Activated CD4-positive, alpha-beta T cell treated with anti-CD3 and anti-CD28 coated beads, Interleukin-10, Interleukin-2, amounts not matched to agents 100 ng/mL and 50 ng/mL, durations not matched to agents 16 hours and 8 hours (primary cell): Measurements from ENCODE around the gene NUDT3.
"Not testable (repeated sequence)": the region's sequence is repeated elsewhere in the genome, so short reads cannot be mapped to it uniquely, and the experiment has no call there.

Experiments used
- DNase-seq: peaks from one replicate; pipeline ENCODE4 v3.0.0-alpha.2; 2020

The NUDT3 gene

GRCh38 chr6:34248727-34249468 lies 143.6 kb downstream of the NUDT3 start, which contains the start of gene SMIM29:
Gene SMIM29 (minus strand): TSS chr6:34249006. CDS start chr6:34247791, 1,215 bp downstream.
- peak; percentile 98 for DNase-seq

GRCh38 chr6:34248198-34248726 lies 144.2 kb downstream of the NUDT3 start:
- peak; percentile 69 for DNase-seq

GRCh38 chr6:34247481-34248197 lies 144.8 kb downstream of the NUDT3 start:
- DNase-seq, result no peak

DNA sequence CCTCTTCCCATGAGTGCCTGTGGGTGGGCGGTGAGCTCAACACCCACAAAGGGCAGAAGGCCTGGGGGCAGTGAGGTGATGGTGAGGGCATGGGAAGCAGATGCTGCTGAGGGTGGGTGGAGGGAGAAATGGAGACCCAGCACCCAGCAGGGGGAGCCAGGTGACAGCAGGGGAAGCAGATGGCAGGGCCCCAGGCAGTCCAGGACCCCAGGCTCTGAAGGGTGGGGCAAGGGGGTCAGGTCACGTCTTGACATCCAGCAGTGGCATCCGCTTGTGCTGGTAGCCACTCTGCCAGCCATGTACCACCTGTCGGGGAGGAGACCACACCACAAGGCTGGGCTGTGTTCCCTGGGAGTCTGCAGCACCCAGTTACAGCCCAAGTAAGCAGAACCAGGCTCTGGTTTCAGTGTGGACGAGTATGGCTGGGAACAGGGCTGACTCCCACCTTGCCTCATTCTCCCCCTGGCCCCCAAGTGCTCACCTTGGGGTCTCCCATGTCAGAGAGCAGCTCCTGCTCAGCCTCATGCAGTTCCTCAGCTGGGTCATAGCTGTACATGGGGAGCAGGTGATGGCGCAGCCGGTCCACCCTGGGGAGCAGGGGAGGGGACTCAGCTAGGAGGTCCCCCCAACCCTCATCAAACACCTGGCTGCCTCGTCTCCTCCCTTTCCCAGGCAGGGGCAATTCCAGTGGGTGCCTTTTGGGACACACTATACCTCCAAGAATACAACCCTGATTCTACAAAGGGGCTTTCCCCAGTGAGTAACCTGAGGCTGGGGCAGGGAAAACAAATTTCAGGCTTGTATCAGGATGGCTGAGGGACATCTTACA lies 145.7 kb downstream of the NUDT3 start:
- peak; percentile 72 for DNase-seq

DNA sequence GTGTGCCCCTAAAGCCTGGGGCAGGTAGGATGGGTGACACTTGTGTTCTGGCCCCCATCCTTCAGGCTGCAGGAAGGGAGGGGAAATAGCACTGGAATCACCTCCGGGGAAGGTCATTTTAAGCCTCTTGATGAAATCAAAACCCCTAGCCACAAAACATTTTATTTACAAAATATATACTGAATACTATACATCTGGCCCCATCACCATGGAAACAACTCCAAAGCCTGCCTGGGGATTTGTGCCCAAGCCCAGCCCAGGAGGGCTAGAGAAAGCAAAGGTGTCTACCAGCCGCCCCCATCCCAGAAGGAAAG lies 146.3 kb downstream of the NUDT3 start:
- DNase-seq, result no peak

DNA sequence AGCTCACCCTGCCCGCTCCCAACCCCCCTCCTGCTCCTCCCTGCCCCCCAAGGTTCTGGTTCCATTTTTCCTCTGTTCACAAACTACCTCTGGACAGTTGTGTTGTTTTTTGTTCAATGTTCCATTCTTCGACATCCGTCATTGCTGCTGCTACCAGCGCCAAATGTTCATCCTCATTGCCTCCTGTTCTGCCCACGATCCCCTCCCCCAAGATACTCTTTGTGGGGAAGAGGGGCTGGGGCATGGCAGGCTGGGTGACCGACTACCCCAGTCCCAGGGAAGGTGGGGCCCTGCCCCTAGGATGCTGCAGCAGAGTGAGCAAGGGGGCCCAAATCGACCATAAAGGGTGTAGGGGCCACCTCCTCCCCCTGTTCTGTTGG lies 146.7 kb downstream of the NUDT3 start:
- DNase-seq, result not testable (repeated sequence)

- not testable (repeated sequence) for DNase-seq
Observed at GRCh38 chr6:34245032-34245760, 147.3 kb downstream of the NUDT3 start.

GRCh38 chr6:34243901-34244884 lies 148.3 kb downstream of the NUDT3 start:
- peak; percentile 75 for DNase-seq

- no peak for DNase-seq
Observed at GRCh38 chr6:34243131-34243771, 149.2 kb downstream of the NUDT3 start.

GRCh38 chr6:34242252-34243130 lies 150.0 kb downstream of the NUDT3 start:
- DNase-seq, result no peak

DNA sequence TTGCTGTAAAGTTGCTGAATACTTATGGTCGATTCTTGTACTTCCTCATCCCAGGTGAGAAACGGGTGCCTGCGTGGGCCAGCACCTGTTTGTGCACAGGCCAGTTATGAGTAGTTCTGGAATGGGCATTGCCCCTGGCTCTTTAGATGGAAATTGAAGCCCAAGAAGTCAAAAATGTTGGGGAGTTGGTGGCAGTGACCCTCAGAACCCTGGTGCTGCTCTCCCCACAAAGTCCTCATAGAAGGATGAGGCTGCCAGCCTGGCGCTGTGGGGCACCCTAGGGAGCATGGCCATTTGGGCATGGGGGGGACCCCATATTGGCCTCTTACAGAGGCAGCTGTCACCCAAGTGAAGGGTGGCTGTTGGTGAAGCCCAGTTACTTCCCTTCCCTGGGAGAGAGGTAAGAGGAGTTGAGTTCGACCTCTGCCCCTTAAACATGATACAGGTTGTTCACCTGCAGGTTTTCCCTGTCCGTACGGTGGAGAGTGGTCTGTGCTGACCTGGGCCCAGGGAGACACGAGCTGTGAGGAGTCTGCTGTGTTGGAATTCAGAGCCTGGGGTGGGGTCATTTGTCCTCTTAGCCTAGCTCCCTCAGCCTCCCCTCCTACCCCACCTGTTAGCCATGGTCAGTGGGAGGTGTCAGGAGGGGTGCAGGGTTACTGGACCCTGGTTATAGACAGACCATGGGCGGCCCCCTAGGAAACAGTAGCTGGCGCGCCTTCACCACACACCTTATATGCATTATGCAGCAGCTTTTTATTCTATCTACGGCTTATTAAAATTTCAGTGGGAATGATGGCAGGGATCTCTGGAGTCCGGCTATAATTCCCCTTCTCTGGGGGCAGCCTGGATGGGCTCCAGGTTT lies 150.9 kb downstream of the NUDT3 start:
- no peak for DNase-seq

DNA sequence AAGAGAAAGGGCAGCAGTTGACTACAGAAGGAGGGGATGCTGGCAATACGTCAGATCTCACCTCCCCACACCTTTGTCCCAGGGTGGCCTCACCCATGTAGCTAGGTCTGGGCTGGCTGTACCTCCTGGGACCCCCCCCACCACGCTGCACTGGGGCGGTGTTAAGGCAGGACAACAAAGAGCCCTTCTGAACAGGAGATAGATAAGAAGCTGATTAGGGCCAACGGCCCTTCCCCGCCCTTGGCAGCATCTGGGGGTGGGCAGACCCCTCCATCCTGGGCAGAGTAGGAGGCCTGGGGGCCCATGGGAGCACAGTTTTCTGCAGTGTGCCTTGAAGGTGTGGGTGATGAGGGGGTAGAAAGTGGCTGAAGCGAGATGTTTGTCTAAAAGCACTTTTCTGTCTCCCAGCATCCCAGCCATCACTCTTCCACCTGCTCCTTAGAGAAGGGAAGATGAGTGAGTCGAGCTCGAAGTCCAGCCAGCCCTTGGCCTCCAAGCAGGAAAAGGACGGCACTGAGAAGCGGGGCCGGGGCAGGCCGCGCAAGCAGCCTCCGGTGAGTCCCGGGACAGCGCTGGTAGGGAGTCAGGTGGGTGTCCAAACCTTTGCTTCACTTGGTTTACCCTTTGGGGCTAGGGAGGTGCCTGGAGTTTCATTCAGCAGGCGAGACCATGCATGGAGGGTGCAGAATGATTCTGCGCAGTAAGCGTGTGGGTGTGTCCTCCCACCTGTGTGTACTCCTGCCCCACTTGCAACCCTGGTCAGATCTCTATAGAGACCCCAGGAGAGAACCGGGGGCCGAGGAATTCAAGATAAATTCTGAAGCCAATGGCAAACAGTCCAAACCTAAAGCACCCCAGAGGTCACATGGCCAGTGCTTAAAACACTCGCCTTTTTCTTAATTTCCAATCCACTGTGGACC lies 151.9 kb downstream of the NUDT3 start:
- no peak for DNase-seq

DNA sequence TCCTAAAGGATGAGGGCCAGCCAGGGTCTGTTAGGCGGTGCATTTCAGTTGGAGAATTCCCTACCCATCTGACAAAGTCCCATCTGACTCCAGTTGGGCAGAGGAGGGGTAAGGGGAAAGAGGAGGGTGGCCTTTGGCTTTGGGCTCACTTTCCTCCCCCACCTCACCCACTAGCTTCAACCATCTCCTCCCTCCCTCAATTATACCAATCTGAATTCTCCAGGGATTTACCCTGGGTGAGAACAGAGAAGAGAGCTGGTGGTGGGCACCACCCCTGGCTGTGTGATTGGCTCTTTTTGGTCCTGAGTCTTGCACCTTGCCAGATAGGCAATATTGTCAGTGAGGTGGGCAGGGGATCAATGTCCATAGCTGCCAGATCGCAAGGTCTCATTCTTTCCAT lies 152.6 kb downstream of the NUDT3 start:
- DNase-seq, result no peak

DNA sequence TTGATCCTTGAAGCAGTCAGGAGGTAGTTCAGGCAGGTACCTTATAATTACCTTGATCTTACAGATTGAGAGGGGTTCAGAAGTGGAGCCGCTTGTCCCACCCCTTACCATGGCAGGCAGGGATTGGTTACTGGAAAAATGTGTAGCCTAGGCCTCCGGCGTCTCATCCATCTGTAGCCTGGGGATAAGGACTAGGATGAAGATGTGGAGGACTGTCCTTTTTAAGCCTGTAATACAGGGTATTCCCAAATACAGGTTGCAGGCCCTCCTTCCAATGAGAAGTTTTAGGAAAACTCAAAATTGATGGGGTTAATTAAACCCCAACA lies 153.0 kb downstream of the NUDT3 start:
- DNase-seq, result no peak

DNA sequence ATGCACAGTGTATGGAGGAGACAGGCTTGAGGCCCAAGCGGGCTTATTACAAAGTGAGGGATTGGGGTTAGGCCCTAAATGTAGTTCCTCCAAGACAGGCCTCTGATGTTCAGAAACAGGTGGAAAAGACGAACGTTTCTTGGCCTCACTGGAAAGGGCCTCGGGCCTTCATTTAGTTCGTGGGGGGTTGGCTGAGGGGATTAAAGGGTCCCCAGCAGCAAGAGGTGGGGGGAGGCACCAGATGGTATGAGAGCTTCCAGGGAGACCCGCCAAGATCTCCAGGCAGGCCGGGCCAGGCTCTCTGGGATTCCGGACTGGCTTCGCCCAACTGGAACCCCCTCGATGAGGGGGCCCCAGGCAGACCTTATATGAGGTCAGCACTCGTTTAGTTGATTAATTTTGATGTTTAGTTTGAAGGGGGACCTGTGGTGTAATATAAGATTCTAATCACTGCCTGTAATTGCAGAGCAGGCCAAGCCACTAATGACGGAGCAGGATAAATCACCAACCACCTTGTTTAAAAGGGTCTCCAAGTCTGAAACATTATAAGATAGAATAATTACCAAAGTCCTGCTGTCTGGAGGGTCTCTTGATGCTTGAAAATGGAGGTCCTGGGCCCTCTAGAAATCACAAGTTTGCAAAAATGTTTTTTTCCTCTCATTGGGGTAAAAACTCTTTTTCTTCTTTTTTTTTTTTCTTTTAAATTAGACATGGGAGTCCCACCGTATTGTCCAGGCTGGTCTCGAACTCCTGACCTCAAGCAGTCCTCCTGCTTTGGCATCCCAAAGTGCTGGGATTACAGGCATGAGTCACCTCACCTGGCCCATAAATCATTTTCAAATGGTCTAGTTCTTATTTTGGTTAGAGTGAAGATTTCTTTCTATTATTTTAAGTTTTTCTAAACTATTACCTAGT lies 153.6 kb downstream of the NUDT3 start:
- DNase-seq, result no peak

GRCh38 chr6:34237722-34238584 lies 154.5 kb downstream of the NUDT3 start:
- peak; percentile 87 for DNase-seq
